Spleen (tissue), 7 donors: ENCODE data around the gene C10orf90.

ENCODE experiments used
- POLR2A ChIP-seq, 3 donors: fragments of 450-650 bp; IDR thresholded peaks; one replicate each; pipeline ENCODE4 v1.5.1; 2017; ENCODE audit warnings: antibody characterized with exemption in 3 of 3, mild to moderate bottlenecking in 1 of 3
- POLR2AphosphoS5 ChIP-seq, 3 donors: sonication (generic); formaldehyde crosslinking; IDR thresholded peaks; one replicate each; pipeline ENCODE4 v1.5.1; 2017; ENCODE audit warnings: antibody characterized with exemption in 3 of 3
- TF ChIP-seq, protein P1 (sequence below), 11 experiments: fragments of 200-600 bp in 7 of 11; fragments of 450-650 bp in 4 of 11; sonication (generic) in 4 of 11; IDR thresholded peaks in 8 of 11; conservative IDR thresholded peaks in 3 of 11; 1 replicate in 7 of 11; 2 replicates in 4 of 11; pipeline versions ENCODE4 v1.4.0 to v1.8.0; 2016 to 2021; ENCODE audit warnings: antibody characterized with exemption in 11 of 11, inconsistent platforms in 4 of 11, mild to moderate bottlenecking in 1 of 11
- donor health status: DM: no; HTN: no; CAD: no; lungs with moderate emphysema.
- donor health status: DM: no; HTN: no; CAD: no.
- donor health status: DM: no; HTN: no; CAD: no.

DNA sequence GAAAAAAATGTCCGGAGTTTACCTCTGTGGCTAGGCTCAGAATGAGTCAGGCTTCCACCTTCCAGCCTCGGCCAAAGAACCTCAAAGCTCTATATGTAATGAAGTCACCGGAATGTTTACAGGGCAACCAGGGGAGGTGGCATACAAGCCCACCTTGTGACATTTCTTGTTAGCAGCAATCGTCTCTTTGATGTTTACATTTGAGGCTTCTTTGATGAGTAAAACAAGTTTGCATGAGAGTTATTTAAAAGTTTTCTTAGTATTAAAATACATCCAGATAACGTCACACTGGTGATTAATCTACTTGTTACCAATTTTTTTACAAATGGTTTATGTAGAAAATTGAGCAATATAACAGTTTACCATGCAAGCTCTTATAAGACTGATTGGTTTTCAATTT, 149.1 kb downstream of the C10orf90 start:
- TF ChIP-seq, protein P1, sequence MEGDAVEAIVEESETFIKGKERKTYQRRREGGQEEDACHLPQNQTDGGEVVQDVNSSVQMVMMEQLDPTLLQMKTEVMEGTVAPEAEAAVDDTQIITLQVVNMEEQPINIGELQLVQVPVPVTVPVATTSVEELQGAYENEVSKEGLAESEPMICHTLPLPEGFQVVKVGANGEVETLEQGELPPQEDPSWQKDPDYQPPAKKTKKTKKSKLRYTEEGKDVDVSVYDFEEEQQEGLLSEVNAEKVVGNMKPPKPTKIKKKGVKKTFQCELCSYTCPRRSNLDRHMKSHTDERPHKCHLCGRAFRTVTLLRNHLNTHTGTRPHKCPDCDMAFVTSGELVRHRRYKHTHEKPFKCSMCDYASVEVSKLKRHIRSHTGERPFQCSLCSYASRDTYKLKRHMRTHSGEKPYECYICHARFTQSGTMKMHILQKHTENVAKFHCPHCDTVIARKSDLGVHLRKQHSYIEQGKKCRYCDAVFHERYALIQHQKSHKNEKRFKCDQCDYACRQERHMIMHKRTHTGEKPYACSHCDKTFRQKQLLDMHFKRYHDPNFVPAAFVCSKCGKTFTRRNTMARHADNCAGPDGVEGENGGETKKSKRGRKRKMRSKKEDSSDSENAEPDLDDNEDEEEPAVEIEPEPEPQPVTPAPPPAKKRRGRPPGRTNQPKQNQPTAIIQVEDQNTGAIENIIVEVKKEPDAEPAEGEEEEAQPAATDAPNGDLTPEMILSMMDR (IDR thresholded peaks at IDR 0.05 in 8 of 11, conservative IDR thresholded peaks at IDR 0.05 in 3 of 11) = no peak
- no peak for TF ChIP-seq POLR2A (IDR thresholded peaks at IDR 0.05)
- TF ChIP-seq POLR2AphosphoS5 (IDR thresholded peaks at IDR 0.05) = no peak
